ENCODE measurements around the gene BNIP1. TPM values are rescaled to one million over a fixed set of nuclear protein-coding genes. Genes with fewer than 3 reads are reported as not detected.

BNIP1 gene
- total and polyA plus RNA-seq, 4 donors: 12.1 to 15.0 (median 14.3) TPM

DNA sequence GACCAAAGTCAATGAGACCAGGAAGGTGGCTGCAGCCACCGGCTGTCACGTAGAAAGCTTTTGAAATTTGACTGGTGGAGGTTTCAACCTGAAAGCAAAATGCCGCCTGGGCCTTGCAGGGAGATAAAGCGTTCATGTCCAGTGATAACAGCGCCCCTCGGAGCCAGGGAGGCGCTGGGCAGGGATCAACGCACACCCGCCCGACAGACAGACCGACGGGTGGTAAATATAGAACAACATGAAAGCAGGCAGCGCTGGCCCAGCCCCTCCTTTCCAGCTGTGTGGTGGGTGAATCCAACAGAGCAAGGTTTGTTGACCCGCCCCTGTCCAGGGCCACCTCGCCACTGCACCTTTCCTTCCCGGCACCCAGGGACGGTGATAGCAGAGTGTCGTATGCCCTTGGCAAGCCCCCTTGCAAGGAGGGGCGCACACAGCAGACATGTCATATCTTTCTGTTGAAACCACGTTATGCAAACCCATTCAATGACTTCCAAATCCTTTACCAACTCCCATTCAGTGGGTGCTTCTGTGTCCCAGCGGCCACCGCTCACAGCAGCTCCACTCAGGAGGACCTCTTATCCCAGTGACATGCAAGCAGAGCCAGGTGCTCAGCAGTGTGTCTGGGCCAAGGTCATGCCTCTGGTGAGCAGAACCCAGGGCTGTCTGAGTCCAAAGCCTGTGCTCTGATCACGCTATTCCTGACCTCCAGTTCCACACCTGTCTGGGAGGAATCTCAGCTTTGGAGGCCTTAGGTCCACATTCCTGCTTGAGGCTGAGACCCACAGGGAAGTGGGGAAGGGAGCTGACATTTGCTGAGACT is 52.0 kb downstream of the BNIP1 start:
- H3K9me3 ChIP-seq (ENCODE audit: control insufficient read depth in 4 of 4, insufficient read depth in 3 of 4, low read length in 3 of 4): peaks cover 0 to 21% (median 2%) of the 10 kb centered on the region in 4 donors
- H3K27ac ChIP-seq (ENCODE audit: low read depth in 1 of 2, low read length in 1 of 2): peak overlapping the region in 1 of 2 donors; percentile 37
- TF ChIP-seq, protein P1, sequence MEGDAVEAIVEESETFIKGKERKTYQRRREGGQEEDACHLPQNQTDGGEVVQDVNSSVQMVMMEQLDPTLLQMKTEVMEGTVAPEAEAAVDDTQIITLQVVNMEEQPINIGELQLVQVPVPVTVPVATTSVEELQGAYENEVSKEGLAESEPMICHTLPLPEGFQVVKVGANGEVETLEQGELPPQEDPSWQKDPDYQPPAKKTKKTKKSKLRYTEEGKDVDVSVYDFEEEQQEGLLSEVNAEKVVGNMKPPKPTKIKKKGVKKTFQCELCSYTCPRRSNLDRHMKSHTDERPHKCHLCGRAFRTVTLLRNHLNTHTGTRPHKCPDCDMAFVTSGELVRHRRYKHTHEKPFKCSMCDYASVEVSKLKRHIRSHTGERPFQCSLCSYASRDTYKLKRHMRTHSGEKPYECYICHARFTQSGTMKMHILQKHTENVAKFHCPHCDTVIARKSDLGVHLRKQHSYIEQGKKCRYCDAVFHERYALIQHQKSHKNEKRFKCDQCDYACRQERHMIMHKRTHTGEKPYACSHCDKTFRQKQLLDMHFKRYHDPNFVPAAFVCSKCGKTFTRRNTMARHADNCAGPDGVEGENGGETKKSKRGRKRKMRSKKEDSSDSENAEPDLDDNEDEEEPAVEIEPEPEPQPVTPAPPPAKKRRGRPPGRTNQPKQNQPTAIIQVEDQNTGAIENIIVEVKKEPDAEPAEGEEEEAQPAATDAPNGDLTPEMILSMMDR (IDR thresholded peaks at IDR 0.05; ENCODE audit: control extremely low read depth, extremely low read depth): no peak
- no peak for DNase-seq
- H3K4me3 ChIP-seq: no peak overlapping the region
- H3K9ac ChIP-seq (ENCODE audit: insufficient read depth in 1 of 2, low read length in 2 of 2): no peak overlapping the region
- ATAC-seq (ENCODE audit: insufficient read depth, low FRiP score): no peak
- H3K36me3 ChIP-seq (ENCODE audit: control insufficient read depth in 4 of 4, insufficient read depth in 4 of 4, low read length in 4 of 4): no peaks in the 10 kb centered on the region
- no peaks in the 10 kb centered on the region for H3K4me1 ChIP-seq (ENCODE audit: control insufficient read depth in 5 of 5, insufficient read depth in 5 of 5, low read length in 5 of 5)
- peaks cover 0 to 1% (median 0%) of the 10 kb centered on the region in 3 donors for H3K27me3 ChIP-seq (ENCODE audit: control insufficient read depth in 3 of 3, insufficient read depth in 3 of 3, low read length in 2 of 3)
- 65 to 83% methylated on average over 23 of the region's 23 CpGs for WGBS, 2 donors

DNA sequence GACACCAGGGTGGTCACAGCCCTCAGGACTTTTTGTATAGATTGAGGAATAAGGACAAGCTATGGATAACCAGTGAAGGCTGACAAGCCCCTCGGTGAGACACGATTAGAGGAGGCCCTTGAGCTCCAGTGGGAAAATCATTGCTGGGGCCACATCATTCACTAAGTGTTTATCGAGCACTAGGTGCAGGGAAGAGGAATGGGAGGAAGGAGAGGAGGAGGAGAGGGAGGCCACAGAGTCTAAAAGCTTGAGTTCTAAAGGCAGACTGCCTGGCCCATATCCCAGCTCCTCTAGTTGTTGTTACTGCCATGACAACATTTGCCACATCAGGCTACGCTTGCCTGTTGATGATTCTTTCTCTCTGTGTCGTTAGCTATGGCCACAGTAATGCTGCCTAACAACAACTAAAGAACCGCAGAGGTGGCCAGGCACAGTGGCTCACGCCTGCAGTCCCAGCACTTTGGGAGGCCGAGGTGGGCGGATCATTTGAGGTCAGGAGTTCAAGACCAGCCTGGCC is 53.1 kb downstream of the BNIP1 start:
- Histone ChIP-seq H3K9me3 (ENCODE audit: control insufficient read depth in 4 of 4, insufficient read depth in 3 of 4, low read length in 3 of 4) (peaks cover 0 to 25% (median 2%) of the 10 kb centered on the region in 4 donors), H3K27ac (ENCODE audit: low read depth in 1 of 2, low read length in 1 of 2) (no peak overlapping the region), H3K9ac (ENCODE audit: insufficient read depth in 1 of 2, low read length in 2 of 2) (no peak overlapping the region), H3K4me1 (ENCODE audit: control insufficient read depth in 5 of 5, insufficient read depth in 5 of 5, low read length in 5 of 5) (no peaks in the 10 kb centered on the region), H3K36me3 (ENCODE audit: control insufficient read depth in 4 of 4, insufficient read depth in 4 of 4, low read length in 4 of 4) (no peaks in the 10 kb centered on the region), H3K4me3 (no peak overlapping the region), H3K27me3 (ENCODE audit: control insufficient read depth in 3 of 3, insufficient read depth in 3 of 3, low read length in 2 of 3) (peaks cover 2 to 8% (median 4%) of the 10 kb centered on the region in 3 donors)
- ATAC-seq (ENCODE audit: insufficient read depth, low FRiP score): no peak
- TF ChIP-seq, protein P1 (IDR thresholded peaks at IDR 0.05; ENCODE audit: control extremely low read depth, extremely low read depth): no peak
- 85 to 94% methylated on average over 9 of the region's 9 CpGs for WGBS, 2 donors
- peak in 2 of 3 donors; percentile 7 to 13 for DNase-seq

DNA sequence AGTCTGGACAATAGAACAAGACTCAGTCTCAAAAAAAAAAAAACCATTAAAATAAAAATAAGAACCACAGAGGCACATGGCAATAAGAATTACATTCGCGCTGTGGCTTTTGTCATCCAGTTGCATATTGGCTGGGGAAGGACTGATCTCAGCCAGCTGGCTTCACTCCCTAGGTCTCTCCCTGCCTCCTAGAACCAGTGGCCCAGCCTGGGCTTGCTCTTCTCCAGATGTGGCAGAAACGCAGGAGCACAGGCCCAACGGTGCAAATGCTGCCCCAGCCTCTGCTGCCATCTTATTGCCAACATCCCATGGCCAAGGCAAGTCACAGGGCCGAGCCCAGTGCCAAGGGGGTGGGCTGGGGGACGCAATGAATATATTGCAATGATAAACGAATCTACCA is 53.7 kb downstream of the BNIP1 start:
- Histone ChIP-seq H3K9me3 (ENCODE audit: control insufficient read depth in 4 of 4, insufficient read depth in 3 of 4, low read length in 3 of 4) (peaks cover 0 to 26% (median 2%) of the 10 kb centered on the region in 4 donors), H3K27me3 (ENCODE audit: control insufficient read depth in 3 of 3, insufficient read depth in 3 of 3, low read length in 2 of 3) (peaks cover 8 to 13% (median 9%) of the 10 kb centered on the region in 3 donors), H3K36me3 (ENCODE audit: control insufficient read depth in 4 of 4, insufficient read depth in 4 of 4, low read length in 4 of 4) (no peaks in the 10 kb centered on the region), H3K27ac (ENCODE audit: low read depth in 1 of 2, low read length in 1 of 2) (no peak overlapping the region), H3K4me1 (ENCODE audit: control insufficient read depth in 5 of 5, insufficient read depth in 5 of 5, low read length in 5 of 5) (no peaks in the 10 kb centered on the region), H3K4me3 (no peak overlapping the region), H3K9ac (ENCODE audit: insufficient read depth in 1 of 2, low read length in 2 of 2) (no peak overlapping the region)
- TF ChIP-seq, protein P1 (IDR thresholded peaks at IDR 0.05; ENCODE audit: control extremely low read depth, extremely low read depth): no peak
- WGBS, 2 donors: 84 to 88% methylated on average over 7 of the region's 7 CpGs
- ATAC-seq (ENCODE audit: insufficient read depth, low FRiP score): no peak
- DNase-seq: peak in 2 of 3 donors; percentile 14 to 42

Data from lung (tissue), 12 donors.